Natural killer cell (primary cell): ENCODE data around the gene LCN15. TPM values are rescaled to one million over a fixed set of nuclear protein-coding genes. Genes with fewer than 3 reads are reported as not detected.
"Not testable (repeated sequence)": the region's sequence is repeated elsewhere in the genome, so short reads cannot be mapped to it uniquely, and the experiment has no call there.

ENCODE experiments used
- ATAC-seq, 3 donors: fragments of 150-1000 bp in 2 of 3; fragments of 200-7000 bp in 1 of 3; cut with Tn5 transposase; 1 replicate in 1 of 3; 2 replicates in 2 of 3; pipeline ENCODE4 v1.10.0; 2021; ENCODE audit warnings: mild to moderate bottlenecking in 2 of 3, moderate library complexity in 2 of 3
- DNase-seq, 2 donors: peaks; one replicate each; pipeline versions ENCODE4 v3.0.0 to v3.0.0-alpha.2; 2013 to 2021; ENCODE audit warnings: mixed read lengths in 1 of 2
- H3K27ac ChIP-seq: one replicate; pipeline ENCODE4 v1.5.1; 2013; ENCODE audit warnings: mild to moderate bottlenecking, low read length
- H3K27me3 ChIP-seq: one replicate; pipeline ENCODE4 v1.6.1; 2013; ENCODE audit warnings: low read length; ENCODE audit not compliant: control insufficient read depth, insufficient read depth
- H3K36me3 ChIP-seq: one replicate; pipeline ENCODE4 v1.6.1; 2013; ENCODE audit warnings: low read length; ENCODE audit not compliant: control insufficient read depth, insufficient read depth
- H3K4me1 ChIP-seq: one replicate; pipeline ENCODE4 v1.6.1; 2013; ENCODE audit warnings: low read length; ENCODE audit not compliant: control insufficient read depth, insufficient read depth
- H3K4me3 ChIP-seq: one replicate; pipeline ENCODE4 v1.5.1; 2013; ENCODE audit warnings: low read length
- H3K9me3 ChIP-seq: one replicate; pipeline ENCODE4 v1.6.1; 2013; ENCODE audit warnings: low read length; ENCODE audit not compliant: control insufficient read depth, insufficient read depth
- H3K27ac Mint-ChIP-seq, 2 donors: one replicate each; pipeline ENCODE4 v1.8.0; 2022; ENCODE audit warnings: mild to moderate bottlenecking in 2 of 2, mixed read lengths in 2 of 2, moderate library complexity in 1 of 2
- H3K27me3 Mint-ChIP-seq, 2 donors: one replicate each; pipeline ENCODE4 v1.8.0; 2022; ENCODE audit warnings: low read depth in 2 of 2, mixed read lengths in 2 of 2
- H3K36me3 Mint-ChIP-seq: one replicate; pipeline ENCODE4 v1.8.0; 2022; ENCODE audit warnings: mixed read lengths
- H3K4me1 Mint-ChIP-seq, 2 donors: one replicate each; pipeline ENCODE4 v1.8.0; 2022; ENCODE audit warnings: mixed read lengths in 2 of 2
- H3K4me3 Mint-ChIP-seq: one replicate; pipeline ENCODE4 v1.8.0; 2022; ENCODE audit warnings: mild to moderate bottlenecking, moderate library complexity, mixed read lengths
- H3K9me3 Mint-ChIP-seq, 2 donors: one replicate each; pipeline ENCODE4 v1.8.0; 2022; ENCODE audit warnings: mixed read lengths in 2 of 2
- WGBS: methylation state at CpG from one replicate; pipeline ENCODE4 v1.1.7; 2013; ENCODE audit warnings: missing lambda C conversion rate; ENCODE audit not compliant: insufficient coverage; 5-methylcytosine and 5-hydroxymethylcytosine counted together
- intact Hi-C: fragments of 100-400 bp; cut with micrococcal nuclease; formaldehyde crosslinking; loops from one replicate; pipeline ENCODE4 v1.14.2; 2022
- total RNA-seq, 4 donors: library from RNA; stranded (reverse); fragments of 120-200 nt in 1 of 4; gene quantifications; one replicate each; pipeline versions ENCODE4 v1.2.3 to v1.2.4, GENCODE V29; 2013 to 2022
- TF ChIP-seq, protein P1 (sequence below): fragments of 200-600 bp; IDR thresholded peaks from one replicate; pipeline ENCODE4 v1.8.0; 2022; ENCODE audit warnings: antibody characterized with exemption

Gene LCN15
- total RNA-seq, 3 donors from 2014 or later (not counting 1 experiment from before 2014, with no cell fraction given) = not detected

DNA sequence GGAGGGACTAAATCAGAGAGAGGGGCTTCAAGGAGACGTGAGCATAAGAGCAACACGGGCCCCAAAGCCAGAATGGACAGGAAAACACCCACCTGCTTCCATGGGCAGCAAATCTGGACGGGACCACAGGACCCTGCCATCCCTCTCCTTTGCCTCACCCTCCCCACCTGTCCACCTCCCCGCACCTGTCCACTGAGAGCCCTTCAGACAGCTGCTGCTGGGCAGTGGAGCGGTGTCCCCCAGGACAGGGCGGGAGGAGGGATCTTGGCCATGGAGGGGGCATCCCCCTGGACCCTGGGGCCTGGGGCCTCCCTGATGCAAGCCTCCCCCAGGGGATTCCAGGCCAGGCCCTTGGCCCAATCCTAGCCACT, 34.4 kb upstream of the LCN15 start:
- H3K9me3 ChIP-seq = no peaks in the 10 kb centered on the region
- H3K27ac ChIP-seq = no peak overlapping the region
- H3K4me1 ChIP-seq = peaks cover 28% of the 10 kb centered on the region
- TF ChIP-seq, protein P1, sequence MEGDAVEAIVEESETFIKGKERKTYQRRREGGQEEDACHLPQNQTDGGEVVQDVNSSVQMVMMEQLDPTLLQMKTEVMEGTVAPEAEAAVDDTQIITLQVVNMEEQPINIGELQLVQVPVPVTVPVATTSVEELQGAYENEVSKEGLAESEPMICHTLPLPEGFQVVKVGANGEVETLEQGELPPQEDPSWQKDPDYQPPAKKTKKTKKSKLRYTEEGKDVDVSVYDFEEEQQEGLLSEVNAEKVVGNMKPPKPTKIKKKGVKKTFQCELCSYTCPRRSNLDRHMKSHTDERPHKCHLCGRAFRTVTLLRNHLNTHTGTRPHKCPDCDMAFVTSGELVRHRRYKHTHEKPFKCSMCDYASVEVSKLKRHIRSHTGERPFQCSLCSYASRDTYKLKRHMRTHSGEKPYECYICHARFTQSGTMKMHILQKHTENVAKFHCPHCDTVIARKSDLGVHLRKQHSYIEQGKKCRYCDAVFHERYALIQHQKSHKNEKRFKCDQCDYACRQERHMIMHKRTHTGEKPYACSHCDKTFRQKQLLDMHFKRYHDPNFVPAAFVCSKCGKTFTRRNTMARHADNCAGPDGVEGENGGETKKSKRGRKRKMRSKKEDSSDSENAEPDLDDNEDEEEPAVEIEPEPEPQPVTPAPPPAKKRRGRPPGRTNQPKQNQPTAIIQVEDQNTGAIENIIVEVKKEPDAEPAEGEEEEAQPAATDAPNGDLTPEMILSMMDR = no peak
- no peak overlapping the region for H3K4me3 ChIP-seq
- WGBS = 91% methylated on average over 6 of the region's 6 CpGs
- Mint-ChIP-seq H3K27me3 (peaks cover 0 to 9% of the 10 kb centered on the region in 2 donors), H3K27ac (no peak overlapping the region), H3K9me3 (no peaks in the 10 kb centered on the region), H3K4me1 (peaks cover 13 to 24% of the 10 kb centered on the region in 2 donors), H3K4me3 (no peak overlapping the region), H3K36me3 (no peaks in the 10 kb centered on the region)
- ATAC-seq (no peak), DNase-seq (no peak)
- intact Hi-C loops = no loop called here
- peaks cover 16% of the 10 kb centered on the region for H3K27me3 ChIP-seq
- no peaks in the 10 kb centered on the region for H3K36me3 ChIP-seq

DNA sequence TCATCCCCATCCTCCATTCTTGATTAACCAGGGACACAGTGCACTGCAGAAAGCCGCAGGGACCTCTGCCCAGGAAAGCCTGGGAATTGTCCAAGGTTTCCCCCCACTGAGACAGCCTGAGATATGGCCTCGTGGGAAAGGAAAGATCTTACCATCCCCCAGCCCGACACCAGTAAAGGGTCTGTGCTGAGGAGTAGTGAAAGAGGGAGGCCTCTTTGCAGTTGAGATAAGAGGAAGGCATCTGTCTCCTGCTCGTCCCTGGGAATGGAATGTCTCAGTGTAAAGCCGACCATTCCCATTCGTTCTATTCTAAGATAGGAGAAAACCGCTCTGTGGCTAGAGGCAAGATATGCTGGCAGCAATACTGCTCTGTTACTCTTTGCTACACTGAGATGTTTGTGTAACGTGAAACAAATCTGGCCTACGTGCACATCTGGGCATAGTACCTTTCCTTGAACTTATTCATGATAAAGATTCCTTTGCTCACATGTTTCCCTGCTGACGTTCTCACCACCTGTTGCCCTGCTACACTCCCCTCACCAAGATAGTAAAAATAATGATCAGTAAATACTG, 32.5 kb upstream of the LCN15 start:
- H3K27ac ChIP-seq, DNase-seq, intact Hi-C loops, H3K9me3 Mint-ChIP-seq, H3K36me3 Mint-ChIP-seq, H3K36me3 ChIP-seq, H3K9me3 ChIP-seq, ATAC-seq, H3K27me3 Mint-ChIP-seq, H3K27ac Mint-ChIP-seq, H3K4me3 ChIP-seq, H3K4me3 Mint-ChIP-seq: not testable (repeated sequence)
- H3K4me1 Mint-ChIP-seq = peaks cover 13 to 22% of the 10 kb centered on the region in 2 donors
- Histone ChIP-seq H3K27me3 (peaks cover 12% of the 10 kb centered on the region), H3K4me1 (peaks cover 39% of the 10 kb centered on the region)
- 59% methylated on average over 8 of the region's 10 CpGs for WGBS

DNA sequence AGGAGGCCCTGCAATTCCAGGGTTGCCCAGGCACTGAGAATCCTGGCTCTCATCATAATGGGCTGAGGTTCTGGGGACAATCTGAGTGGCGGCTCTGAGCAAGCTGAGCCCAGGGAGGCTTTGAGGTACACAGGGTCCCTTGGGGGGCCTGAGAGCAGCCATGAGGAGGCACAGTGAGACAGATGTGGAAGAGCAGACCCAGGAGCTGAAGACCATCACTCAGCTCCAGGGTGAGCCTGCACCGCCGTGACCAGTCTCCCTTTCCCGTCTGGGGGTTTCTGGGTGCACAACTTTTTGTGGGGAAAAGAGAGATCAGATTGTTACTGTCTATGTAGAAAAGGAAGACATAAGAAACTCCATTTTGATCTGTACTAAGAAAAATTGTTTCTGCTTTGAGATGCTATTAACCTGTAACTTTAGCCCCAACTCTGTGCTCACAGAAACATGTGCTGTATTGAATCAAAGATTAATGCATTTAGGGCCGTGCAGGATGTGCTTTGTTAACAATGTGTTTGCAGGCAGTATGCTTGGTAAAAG, 32.0 kb upstream of the LCN15 start, which contains the start of gene CCDC183:
Gene CCDC183, plus strand, starts transcription at position 101 of the 537 bp plus-strand sequence. Its CDS starts 60 bp downstream, at position 161.
- TF ChIP-seq, protein P1 = no peak
- Mint-ChIP-seq H3K9me3 (no peaks in the 10 kb centered on the region), H3K27me3 (peaks cover 0 to 4% of the 10 kb centered on the region in 2 donors), H3K27ac (no peak within 1 kb of the TSS), H3K36me3 (no peaks in the 10 kb centered on the region), H3K4me1 (peaks cover 13 to 20% of the 10 kb centered on the region in 2 donors), H3K4me3 (no peak within 1 kb of the TSS)
- H3K27me3 ChIP-seq = peaks cover 12% of the 10 kb centered on the region
- H3K27ac ChIP-seq = no peak within 1 kb of the TSS
- WGBS = 70% methylated on average over 5 of the region's 5 CpGs
- intact Hi-C loops = no loop called here
- DNase-seq = no peak
- H3K36me3 ChIP-seq = peaks cover 9% of the 10 kb centered on the region
- no peak within 1 kb of the TSS for H3K4me3 ChIP-seq
- H3K4me1 ChIP-seq = peaks cover 43% of the 10 kb centered on the region
- no peaks in the 10 kb centered on the region for H3K9me3 ChIP-seq
- no peak for ATAC-seq

DNA sequence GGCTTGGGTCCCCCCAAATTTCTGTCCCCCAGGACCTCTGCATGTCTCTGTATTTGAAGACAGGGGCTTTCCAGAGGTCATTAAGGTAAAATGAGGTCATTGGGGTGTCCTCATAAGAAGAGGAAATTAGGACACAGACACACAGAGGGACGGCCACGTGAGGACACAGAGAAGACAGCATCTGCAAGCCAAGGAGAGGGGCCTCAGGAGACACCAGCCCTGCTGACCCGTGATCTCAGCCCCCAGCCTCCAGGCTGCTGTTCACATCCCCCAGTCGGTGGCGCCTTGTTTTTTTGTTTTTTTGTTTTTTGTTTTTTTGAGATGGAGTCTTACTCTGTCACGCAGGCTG, 30.7 kb upstream of the LCN15 start:
- Histone ChIP-seq H3K4me3 (no peak overlapping the region), H3K4me1 (peaks cover 37% of the 10 kb centered on the region), H3K9me3 (no peaks in the 10 kb centered on the region), H3K36me3 (peaks cover 9% of the 10 kb centered on the region), H3K27ac (no peak overlapping the region), H3K27me3 (peaks cover 12% of the 10 kb centered on the region)
- Mint-ChIP-seq H3K9me3 (no peaks in the 10 kb centered on the region), H3K36me3 (no peaks in the 10 kb centered on the region), H3K27ac (no peak overlapping the region), H3K4me3 (no peak overlapping the region), H3K27me3 (no peaks in the 10 kb centered on the region), H3K4me1 (peaks cover 9 to 17% of the 10 kb centered on the region in 2 donors)
- WGBS = 89% methylated on average over 6 of the region's 6 CpGs
- intact Hi-C loops = loop anchor here (5.0 kb wide), 1 partner anchor 447 kb away; the partner anchor contains the start of gene TUBB4B
- TF ChIP-seq, protein P1 = no peak
- DNase-seq (peak in 1 of 2 donors; percentile 10), ATAC-seq (no peak)
